HG03108 (cell line): Measurements from ENCODE around the gene LCN15.
"Not testable (repeated sequence)": the region's sequence is repeated elsewhere in the genome, so short reads cannot be mapped to it uniquely, and the experiment has no call there.

Experiments used
- ATAC-seq: cut with Tn5 transposase; IDR thresholded peaks from one replicate; pipeline ENCODE4 v1.9.1; 2021; ENCODE audit warnings: moderate library complexity; ENCODE audit not compliant: unreplicated experiment

Gene LCN15

DNA sequence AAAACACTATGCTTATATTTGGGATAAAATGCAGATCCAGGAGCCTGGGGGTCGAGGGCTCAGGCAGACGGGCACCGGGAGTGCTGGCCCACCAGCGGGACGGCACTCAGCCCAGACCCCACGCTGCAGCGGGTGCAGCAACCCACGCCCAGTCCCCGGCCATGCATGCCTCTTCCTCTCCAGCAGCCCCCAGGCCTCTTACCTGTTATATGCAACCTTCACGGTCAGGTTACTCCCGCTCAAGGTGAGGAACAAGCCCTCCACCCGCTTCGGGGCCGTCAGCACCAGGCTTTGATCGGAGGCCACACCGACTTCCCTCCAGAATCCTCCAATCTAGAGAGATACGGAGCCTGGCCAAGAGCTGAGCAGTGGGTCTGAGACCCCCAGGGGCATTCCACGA, 7.5 kb downstream of the LCN15 start:
- no peak for ATAC-seq

- ATAC-seq = no peak
Measured at GRCh38 chr9:136756134-136756438, 8.2 kb downstream of the LCN15 start.

DNA sequence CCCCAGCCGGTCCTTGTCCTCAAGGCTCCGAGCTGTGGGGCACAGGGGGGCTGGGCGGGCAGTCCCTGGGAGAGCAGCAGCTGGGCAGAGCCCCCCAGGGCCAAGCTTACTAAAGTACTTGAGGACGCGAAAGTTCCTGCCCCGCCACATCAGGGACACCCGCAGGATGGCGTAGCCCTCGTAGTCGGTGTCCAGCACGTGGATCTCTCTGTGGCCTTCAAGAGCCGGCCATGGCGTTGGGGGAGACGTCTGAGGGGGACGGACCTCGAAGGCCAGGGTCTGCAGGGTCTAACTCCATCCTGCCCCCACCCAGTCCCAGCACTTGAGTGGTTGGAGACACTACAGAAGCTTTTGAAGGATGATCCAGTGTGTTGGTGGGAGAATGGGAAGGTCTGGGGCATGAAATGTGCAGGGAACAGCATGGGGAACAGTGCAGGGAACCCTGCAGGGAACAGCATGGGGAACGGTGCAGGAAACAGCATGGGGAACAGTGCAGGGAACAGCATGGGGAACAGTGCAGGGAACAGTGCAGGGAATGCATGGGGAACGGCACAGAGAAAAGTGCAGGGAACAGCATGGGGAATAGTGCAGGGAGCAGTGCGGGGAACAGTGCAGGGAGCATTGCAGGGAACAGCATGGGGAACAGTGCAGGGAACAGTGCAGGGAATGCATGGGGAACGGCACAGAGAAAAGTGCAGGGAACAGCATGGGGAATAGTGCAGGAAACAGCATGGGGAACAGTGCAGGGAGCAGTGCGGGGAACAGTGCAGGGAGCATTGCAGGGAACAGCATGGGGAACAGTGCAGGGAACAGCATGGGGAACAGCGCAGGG, 8.8 kb downstream of the LCN15 start:
- not testable (repeated sequence) for ATAC-seq

- ATAC-seq = no peak
Measured at GRCh38 chr9:136754626-136755301, 9.6 kb downstream of the LCN15 start.

DNA sequence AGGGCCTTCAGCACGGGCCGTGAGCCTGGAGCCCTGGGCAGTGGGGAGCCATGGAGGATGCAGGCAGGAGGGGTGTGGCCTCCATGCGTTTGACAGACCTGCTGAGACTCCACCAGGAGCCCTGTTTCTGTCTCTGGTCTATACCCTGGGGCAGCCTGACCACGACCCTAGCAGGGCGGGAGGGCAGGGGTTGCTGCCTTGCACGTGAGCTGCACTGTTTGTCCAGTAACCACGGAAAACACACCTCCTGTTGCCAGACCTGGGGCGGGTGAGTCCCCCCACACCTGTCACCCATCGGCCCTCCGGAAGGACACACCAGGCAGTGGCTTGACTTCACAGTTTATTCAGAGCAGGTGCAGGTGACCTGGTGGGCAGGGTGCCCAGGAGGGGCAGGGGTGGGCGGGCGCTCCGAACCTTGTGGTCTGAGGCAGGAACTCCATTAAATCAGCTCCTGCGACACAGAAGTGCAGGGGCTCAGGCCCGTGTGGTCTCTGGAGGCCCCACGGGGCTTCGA, 10.2 kb downstream of the LCN15 start:
- ATAC-seq = no peak

- no peak for ATAC-seq
Measured at GRCh38 chr9:136753371-136754058, 10.8 kb downstream of the LCN15 start.

DNA sequence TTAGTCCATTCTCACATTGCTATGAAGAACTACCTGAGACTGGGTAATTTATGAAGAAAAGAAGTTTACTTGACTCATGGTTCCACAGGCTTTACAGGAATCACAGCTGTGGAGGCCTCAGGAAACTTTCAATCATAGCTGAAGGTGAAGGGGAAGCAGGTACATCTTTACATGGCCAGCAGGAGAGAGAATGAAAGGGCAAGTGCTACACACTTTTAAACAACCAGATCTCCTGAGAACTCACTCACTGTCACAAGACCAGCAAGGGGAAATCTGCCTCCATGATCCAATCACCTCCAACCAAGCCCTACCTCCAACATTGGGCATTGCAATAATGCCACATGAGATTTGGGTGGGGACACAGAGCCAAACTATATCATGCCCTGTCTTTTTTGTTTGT, 12.5 kb downstream of the LCN15 start:
- ATAC-seq = no peak

DNA sequence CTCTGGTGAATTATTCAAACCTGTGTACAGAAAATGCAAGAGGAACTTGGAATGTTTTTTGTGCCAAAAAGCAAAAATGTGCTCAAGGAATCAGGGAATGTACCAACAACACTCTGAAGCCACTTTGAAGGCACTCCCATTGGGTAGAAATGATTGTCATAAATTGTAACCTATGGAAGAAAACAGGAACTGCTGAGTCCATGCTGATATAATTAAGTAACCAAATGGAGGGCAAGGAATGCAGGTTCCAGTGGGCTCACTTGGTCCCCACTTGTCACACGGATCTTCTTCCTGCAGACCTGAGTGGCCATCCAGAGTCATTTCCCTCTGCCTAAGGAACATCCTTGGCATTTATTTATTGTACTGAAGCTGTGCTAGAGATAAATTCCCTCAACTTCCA, 13.1 kb downstream of the LCN15 start:
- ATAC-seq = no peak

DNA sequence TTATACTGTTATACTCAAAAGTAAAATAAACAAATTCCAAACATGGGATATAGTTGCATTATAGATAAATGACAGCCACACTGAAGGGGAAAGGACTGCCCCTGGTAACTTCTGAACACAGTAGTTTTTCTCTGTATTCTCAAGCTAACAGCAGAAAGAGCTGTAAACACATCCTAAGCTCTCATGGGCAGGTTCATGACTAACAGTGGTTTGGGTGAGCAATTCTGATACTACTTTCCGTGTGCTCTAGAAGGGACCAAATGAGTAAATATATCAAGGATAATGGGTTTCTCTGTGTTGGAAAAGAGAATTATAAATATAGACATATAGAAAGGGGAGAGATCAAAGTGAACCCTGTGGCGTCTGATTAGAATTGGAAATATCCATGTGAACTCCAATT, 13.8 kb downstream of the LCN15 start:
- no peak for ATAC-seq

- ATAC-seq = no peak
Measured at GRCh38 chr9:136748666-136749611, 15.4 kb downstream of the LCN15 start.

DNA sequence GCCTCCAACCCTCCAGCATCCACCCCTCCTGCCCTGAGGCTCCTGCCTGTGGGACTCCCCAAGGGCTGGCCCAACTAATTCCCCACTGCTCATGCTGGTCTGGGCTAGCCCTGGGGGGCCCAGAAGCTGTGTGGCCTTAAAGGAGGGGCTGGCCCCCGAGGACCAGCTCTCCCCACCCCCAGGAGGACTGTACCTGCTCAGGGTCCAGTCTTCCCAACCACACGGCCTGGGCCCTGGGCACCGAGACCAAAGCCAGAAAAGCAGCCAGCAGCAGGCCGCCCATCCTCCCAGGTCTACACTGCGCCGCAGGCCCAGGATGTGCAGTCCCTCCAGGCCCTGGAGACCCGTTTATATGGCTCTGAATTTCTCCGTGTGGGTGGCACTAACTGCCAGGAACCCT, 16.1 kb downstream of the LCN15 start, which contains the start of gene LCN6:
LCN6 (minus strand) TSS at position 325 of the 400 bp plus-strand sequence; CDS start at position 283, 42 bp downstream.
- ATAC-seq = no peak

DNA sequence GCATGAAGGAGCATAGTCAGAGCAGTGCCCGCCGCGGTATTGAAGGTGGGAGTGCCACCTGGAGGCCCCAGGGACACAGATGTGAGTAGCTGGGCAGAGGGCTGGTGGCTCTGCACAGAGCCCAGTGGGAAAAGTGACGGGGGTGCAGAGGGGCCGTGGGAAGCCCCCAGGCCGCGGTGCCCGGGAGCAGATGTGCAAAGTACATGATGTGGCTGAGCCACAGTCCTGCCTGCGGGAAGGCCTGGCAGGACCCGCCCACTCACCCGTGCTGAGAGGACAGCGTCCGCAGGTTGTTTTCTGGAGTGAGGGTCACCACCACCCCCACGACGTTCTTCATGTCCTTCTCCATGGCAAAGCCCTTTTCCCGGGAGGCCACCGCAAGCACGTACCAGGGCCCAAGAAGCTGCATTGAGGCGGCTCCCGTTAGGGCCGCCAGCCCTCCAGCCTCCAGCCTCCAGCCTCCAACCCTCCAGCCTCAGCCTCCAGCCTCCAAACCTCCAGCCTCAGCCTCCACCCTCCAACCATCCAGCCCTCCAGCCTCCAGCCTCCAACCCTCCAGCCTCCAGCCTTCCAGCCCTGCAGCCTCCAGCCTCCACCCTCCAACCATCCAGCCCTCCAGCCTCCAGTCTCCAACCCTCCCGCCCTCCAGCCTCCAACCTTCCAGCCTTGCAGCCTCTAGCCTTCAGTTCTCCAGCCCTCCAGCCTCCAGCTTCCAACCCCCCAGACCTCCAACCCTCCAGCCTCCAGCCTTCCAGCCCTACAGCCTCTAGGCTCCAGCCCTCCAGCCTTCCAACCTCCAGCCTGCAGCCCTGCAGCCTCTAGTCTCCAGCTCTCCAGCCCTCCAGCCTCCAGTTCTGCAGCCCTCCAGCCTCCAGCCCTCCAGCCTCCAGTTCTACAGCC, 16.9 kb downstream of the LCN15 start:
- ATAC-seq = no peak

GRCh38 chr9:136746621-136747020, 17.7 kb downstream of the LCN15 start:
- ATAC-seq = no peak

- no peak for ATAC-seq
Measured at GRCh38 chr9:136746155-136746490, 18.2 kb downstream of the LCN15 start.

DNA sequence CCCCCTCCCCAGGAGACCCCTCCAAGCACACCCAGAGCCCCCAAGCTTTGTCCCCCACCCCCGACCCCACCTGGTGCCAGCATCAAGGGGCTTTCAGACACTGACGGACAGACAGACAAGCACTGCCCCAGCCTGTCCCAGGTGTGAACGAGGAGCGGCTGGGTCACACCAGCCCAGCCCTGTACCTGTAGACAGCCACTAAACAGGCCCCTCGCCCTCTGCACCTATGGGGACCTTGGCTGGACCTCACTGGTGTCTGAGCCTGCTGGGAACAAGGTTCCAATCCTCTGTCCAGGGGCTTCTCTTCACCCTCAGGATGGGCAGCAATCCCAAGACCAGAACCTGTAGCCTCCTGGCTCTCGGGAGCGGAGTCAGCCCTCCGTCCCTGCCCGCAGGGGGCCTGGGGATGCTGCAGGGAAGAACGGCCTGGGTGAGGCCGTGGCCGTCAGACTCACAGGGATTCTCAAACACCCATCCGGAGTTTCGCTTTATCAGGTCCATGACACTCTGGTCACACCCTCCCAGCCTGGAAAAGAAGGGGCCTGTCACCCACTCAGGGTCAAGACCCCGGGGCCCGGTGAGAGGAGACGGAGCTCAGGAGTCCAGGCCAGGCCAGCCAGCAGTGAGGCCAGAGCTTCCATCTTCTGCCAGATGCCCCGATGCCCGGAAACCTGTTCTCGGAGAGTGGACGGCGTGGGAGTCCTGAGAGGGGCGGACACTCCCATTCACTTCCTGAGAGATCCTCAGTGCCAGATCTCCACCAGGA, 18.7 kb downstream of the LCN15 start:
- ATAC-seq = no peak

GRCh38 chr9:136744773-136745172, 19.5 kb downstream of the LCN15 start:
- ATAC-seq = no peak

- no peak for ATAC-seq
Measured at GRCh38 chr9:136743639-136744211, 20.6 kb downstream of the LCN15 start.

DNA sequence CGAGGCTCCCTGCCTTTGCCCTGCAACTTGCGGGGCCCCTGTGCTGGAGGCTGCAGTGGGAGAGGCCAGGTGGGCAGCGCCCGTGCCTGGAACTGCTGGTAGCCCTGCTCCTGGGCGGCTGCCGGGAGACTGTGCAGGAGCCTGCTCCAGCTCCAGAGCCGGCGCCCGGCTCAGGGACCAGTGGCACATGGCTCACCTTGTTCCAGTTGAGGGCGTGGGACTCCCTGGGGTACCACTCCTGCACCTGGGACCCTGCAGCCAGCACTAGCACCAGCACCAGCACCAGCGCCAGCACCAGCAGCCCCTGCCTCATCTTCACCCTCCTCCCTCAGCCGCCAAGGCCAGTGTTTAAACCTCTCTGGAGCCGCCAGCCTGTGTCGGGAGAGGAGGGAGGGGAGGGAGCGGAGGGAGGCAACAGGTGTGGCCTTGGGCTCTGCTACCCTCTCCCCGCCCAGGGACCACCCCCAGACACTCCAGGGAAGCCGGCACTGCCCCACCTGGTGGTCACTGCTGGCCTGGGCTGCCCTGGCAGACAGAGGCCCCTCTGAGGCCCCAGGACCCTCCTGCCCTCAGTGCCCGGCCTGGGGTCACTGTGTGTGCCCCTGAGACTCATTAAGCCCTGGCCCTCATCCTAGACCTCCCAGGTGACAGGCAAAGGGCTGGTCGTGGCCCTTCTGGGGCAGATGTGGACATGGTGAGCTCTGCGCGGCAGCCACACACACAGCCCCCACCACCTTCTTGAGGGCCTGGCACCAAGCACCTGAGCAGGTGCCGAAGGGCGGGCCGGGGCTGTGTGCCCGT, 21.5 kb downstream of the LCN15 start, which contains the start of gene LCN10:
LCN10 (minus strand) TSS at position 350 of the 801 bp plus-strand sequence; CDS start at position 313, 37 bp downstream.
- no peak for ATAC-seq
